Type B pancreatic cell (in vitro differentiated cells): ENCODE measurements around the gene LARP4B. TPM values are rescaled to one million over a fixed set of nuclear protein-coding genes. Genes with fewer than 3 reads are reported as not detected.

Experiments
- DNase-seq: peaks from one replicate; pipeline ENCODE4 v3.0.0; 2021; ENCODE audit warnings: mixed read lengths; ENCODE audit not compliant: unreplicated experiment; ENCODE audit errors: extremely low spot score
- H3K27ac Mint-ChIP-seq: 2 replicates; pipeline ENCODE4 v1.8.0; 2021; ENCODE audit warnings: mild to moderate bottlenecking, mixed read lengths
- H3K27me3 Mint-ChIP-seq: 2 replicates; pipeline ENCODE4 v1.8.0; 2021; ENCODE audit warnings: mixed read lengths
- H3K36me3 Mint-ChIP-seq: 2 replicates; pipeline ENCODE4 v1.8.0; 2021; ENCODE audit warnings: mixed read lengths
- H3K4me1 Mint-ChIP-seq: one replicate; pipeline ENCODE4 v1.8.0; 2021; ENCODE audit warnings: mixed read lengths; ENCODE audit not compliant: unreplicated experiment
- H3K4me3 Mint-ChIP-seq: 2 replicates; pipeline ENCODE4 v1.8.0; 2021; ENCODE audit warnings: mild to moderate bottlenecking, mixed read lengths
- H3K9me3 Mint-ChIP-seq: 2 replicates; pipeline ENCODE4 v1.8.0; 2021; ENCODE audit warnings: mixed read lengths
- total RNA-seq: library from RNA; stranded (reverse); gene quantifications from 2 replicates; pipeline ENCODE4 v1.2.1, GENCODE V29; 2021; ENCODE audit warnings: low replicate concordance
- TF ChIP-seq, protein P1 (sequence below): fragments of 200-600 bp; sonication (generic); conservative IDR thresholded peaks from 2 replicates; pipeline ENCODE4 v1.5.0; 2021; ENCODE audit warnings: antibody characterized with exemption, mild to moderate bottlenecking

Gene LARP4B
- total RNA-seq, 1 donor from 2014 or later, result 82.1 TPM

DNA sequence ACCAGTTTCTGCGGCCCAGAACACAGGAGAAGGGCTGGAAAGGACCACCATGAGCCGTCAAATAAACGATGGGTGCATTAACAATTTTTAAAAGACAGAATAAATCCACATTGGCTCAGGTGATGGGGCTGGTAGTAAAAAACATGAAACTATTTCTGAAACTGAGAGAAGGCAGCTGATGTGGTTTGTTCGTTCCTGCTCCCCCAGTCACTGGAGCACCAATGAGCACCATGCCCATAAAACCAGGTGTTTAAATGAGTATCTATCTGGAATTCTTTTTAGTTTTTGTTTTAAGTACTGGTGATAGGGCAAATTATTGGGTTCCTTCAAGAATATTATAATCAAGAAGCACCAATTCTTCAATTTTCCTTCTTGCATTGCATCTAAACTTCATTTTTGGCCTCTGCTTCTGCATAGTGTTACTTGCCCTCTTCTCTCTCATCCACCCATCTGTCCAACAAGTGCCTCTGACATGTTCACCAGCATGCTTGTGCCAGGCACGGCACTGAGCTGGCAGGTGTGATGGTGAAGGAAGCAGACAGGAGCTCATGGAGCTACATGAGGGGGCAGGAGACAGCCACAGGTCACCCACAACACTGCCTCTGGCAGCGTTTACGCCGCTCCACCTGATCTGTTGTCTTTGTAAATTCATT lies 65.5 kb downstream of the LARP4B start:
- H3K4me1 Mint-ChIP-seq, result no peaks in the 10 kb centered on the region
- H3K9me3 Mint-ChIP-seq, result no peaks in the 10 kb centered on the region
- DNase-seq, result no peak
- H3K4me3 Mint-ChIP-seq, result no peak overlapping the region
- no peak overlapping the region for H3K27ac Mint-ChIP-seq
- H3K27me3 Mint-ChIP-seq, result no peaks in the 10 kb centered on the region
- TF ChIP-seq, protein P1, sequence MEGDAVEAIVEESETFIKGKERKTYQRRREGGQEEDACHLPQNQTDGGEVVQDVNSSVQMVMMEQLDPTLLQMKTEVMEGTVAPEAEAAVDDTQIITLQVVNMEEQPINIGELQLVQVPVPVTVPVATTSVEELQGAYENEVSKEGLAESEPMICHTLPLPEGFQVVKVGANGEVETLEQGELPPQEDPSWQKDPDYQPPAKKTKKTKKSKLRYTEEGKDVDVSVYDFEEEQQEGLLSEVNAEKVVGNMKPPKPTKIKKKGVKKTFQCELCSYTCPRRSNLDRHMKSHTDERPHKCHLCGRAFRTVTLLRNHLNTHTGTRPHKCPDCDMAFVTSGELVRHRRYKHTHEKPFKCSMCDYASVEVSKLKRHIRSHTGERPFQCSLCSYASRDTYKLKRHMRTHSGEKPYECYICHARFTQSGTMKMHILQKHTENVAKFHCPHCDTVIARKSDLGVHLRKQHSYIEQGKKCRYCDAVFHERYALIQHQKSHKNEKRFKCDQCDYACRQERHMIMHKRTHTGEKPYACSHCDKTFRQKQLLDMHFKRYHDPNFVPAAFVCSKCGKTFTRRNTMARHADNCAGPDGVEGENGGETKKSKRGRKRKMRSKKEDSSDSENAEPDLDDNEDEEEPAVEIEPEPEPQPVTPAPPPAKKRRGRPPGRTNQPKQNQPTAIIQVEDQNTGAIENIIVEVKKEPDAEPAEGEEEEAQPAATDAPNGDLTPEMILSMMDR, result no peak
- peaks cover 40% of the 10 kb centered on the region for H3K36me3 Mint-ChIP-seq

DNA sequence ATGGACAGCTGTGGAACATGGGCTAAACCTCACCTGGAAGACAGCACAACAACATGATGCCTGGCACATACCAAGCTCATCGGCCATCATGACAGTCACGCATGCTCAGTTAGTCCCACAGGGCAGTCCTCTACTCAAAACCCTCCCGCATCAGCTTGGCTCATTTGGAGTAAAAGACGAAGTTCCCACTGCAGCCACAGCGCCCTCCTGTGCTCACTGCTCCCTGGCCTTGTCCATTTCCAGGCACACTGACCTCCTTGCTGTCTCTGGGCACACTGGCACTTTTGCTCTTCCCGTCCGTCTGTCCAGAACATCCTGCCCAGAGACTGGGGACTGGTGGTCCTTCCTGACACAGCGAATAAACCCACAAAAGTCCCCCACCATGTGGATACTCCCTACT lies 66.2 kb downstream of the LARP4B start:
- Mint-ChIP-seq H3K4me3 (no peak overlapping the region), H3K27me3 (no peaks in the 10 kb centered on the region), H3K9me3 (no peaks in the 10 kb centered on the region), H3K4me1 (no peaks in the 10 kb centered on the region), H3K36me3 (peaks cover 40% of the 10 kb centered on the region), H3K27ac (no peak overlapping the region)
- TF ChIP-seq, protein P1, result no peak
- no peak for DNase-seq

- Mint-ChIP-seq H3K27me3 (no peaks in the 10 kb centered on the region), H3K4me3 (no peak overlapping the region), H3K36me3 (peaks cover 59% of the 10 kb centered on the region), H3K27ac (no peak overlapping the region), H3K9me3 (no peaks in the 10 kb centered on the region), H3K4me1 (peaks cover 24% of the 10 kb centered on the region)
- TF ChIP-seq, protein P1, result no peak
- DNase-seq, result no peak
Measured at GRCh38 chr10:860519-860918, 71.0 kb downstream of the LARP4B start.

DNA sequence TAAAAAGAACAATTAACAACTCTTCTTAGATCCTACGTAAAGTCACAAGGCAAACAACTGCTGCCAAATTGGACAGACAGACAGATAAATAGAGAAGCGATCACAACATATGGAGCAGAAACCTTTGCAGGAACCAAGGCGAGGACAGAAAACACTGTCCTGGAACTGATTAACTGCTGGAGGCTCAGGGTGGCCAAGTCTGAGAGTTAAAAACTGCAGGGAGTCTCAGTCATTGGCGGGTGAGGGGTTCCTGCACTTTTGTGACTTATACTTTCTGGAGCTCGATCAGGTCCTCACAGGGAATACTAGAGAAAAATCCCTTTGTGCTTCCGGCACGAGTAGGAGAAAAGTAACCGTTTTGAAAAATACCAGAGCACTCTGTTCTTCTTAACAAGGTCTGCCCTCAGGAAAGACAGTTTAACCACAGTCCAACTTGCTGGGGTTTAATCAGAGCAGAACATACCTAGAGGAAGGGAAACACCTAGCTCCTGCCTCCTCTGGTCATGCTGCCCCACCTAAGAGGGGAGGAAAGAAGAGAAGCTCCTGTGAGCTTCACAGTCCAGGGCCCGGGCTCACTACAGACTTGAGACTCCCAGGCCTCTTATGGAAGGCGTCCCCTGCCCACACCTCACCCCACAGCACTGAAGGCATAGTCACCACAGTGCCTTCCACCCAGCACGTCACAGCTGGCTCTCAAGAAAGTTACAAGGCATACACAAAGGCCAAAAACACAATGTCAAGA lies 74.9 kb downstream of the LARP4B start:
- TF ChIP-seq, protein P1, result no peak
- Mint-ChIP-seq H3K27me3 (no peaks in the 10 kb centered on the region), H3K27ac (peak overlapping the region; percentile 80), H3K36me3 (peaks cover 65% of the 10 kb centered on the region), H3K4me1 (peaks cover 24% of the 10 kb centered on the region), H3K9me3 (no peaks in the 10 kb centered on the region), H3K4me3 (no peak overlapping the region)
- no peak for DNase-seq

GRCh38 chr10:855671-856070 lies 75.8 kb downstream of the LARP4B start:
- no peak for DNase-seq
- H3K9me3 Mint-ChIP-seq, result peaks cover 3% of the 10 kb centered on the region
- H3K27me3 Mint-ChIP-seq, result no peaks in the 10 kb centered on the region
- H3K4me1 Mint-ChIP-seq, result peaks cover 24% of the 10 kb centered on the region
- H3K4me3 Mint-ChIP-seq, result no peak overlapping the region
- peaks cover 67% of the 10 kb centered on the region for H3K36me3 Mint-ChIP-seq
- TF ChIP-seq, protein P1, result no peak
- H3K27ac Mint-ChIP-seq, result no peak overlapping the region
